OCI-M1 (cell line): ENCODE measurements around the gene ARL6IP6.
"Not testable (repeated sequence)": the region's sequence is repeated elsewhere in the genome, so short reads cannot be mapped to it uniquely, and the experiment has no call there.

Experiments used
- DNase-seq: peaks from one replicate; lab custom pipeline; 2025; lab: John Stamatoyannopoulos, UW

The ARL6IP6 gene

DNA sequence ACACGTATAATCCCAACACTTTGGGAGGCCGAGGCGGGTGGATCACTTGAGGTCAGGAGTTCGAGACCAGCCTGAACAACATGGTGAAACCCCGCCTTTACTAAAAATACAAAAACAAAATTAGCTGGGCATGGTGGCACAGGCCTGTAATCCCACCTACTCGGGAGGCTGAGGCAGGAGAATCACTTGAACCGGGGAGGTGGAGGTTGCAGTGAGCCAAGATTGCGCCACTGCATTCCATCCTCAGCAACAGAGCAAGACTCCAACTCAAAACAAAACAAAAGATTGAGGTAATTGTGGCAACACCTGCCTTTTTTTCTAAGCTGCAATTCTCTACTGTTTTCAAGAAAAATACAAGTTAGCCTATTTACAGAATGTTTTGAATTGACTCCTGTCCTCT, 4.2 kb downstream of the ARL6IP6 start:
- DNase-seq: not testable (repeated sequence)

DNA sequence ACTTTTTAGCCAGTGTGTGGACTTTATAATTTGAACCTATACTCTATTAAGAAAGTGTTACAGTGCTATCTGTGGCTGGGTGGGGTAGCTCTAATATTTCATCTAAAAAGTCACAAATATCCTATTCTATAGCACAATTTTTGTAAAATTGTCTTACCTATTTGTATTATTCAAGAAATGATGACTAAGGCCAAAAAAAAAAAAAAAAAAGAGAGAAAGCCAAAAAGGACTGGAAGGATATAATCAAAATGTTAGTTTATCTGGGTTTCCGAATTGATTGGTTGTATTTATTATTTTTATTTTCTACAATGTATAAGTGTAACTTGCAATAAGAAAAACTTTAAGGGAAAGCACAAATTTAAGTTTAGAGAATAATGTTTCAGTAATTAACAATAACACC, 5.5 kb downstream of the ARL6IP6 start:
- DNase-seq: no peak

GRCh38 chr2:152729844-152730243, 11.4 kb downstream of the ARL6IP6 start:
- peak; percentile 32 for DNase-seq

- DNase-seq: peak; percentile 22
Observed at GRCh38 chr2:152730591-152731333, 12.3 kb downstream of the ARL6IP6 start.

GRCh38 chr2:152737509-152737908, 19.1 kb downstream of the ARL6IP6 start:
- not testable (repeated sequence) for DNase-seq

GRCh38 chr2:152738438-152738837, 20.0 kb downstream of the ARL6IP6 start:
- DNase-seq: no peak

GRCh38 chr2:152739705-152740104, 21.3 kb downstream of the ARL6IP6 start:
- not testable (repeated sequence) for DNase-seq

DNA sequence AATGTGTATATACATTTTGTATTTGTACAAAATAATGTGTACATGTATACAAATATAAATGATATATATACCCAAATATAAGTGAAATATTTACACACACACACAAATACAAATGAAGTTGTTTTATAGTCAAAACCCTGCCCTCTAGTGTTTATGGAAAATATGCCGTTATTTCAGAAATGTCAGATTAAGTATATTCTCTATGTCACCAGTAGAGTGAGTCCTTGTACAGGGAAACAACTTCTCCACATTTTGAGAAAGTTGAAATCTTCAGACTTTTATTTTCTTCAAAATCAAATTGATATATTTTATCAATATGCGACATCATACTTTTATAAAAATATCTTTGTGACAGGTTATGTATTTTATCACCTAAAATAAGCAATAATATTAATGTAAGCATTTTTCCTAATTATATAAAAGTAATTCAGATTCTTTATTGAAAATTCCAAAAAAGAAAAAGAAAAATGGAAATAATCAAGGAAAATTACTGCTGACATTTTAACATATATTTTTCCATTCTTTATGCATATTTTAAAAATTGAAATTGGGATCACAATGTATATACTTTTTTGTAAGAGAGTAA, 22.4 kb downstream of the ARL6IP6 start:
- peak; percentile 82 for DNase-seq

DNA sequence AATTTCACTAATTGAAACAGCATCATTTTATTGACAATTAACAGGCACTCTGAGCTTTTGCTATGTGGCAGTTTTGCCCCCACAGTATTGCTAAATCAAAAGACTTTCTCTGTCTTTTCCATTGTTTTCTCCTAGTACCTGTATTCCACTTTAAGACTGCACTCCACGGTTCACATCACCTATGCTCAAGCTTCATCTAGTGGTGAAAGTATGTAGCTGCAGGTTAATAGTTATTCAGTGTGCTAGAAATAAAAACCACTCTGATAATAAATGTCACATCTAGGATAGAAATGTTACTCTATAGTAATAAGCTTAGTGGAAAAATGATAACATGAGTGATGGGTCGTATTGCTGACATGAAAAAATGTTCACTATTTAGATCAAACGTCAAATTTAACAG, 24.6 kb downstream of the ARL6IP6 start:
- no peak for DNase-seq

GRCh38 chr2:152747751-152748150, 29.3 kb downstream of the ARL6IP6 start:
- not testable (repeated sequence) for DNase-seq

GRCh38 chr2:152755029-152755428, 36.6 kb downstream of the ARL6IP6 start:
- DNase-seq: no peak

- no peak for DNase-seq
Observed at GRCh38 chr2:152759290-152760072, 41.1 kb downstream of the ARL6IP6 start.

- no peak for DNase-seq
Observed at GRCh38 chr2:152761214-152761613, 42.8 kb downstream of the ARL6IP6 start.

DNA sequence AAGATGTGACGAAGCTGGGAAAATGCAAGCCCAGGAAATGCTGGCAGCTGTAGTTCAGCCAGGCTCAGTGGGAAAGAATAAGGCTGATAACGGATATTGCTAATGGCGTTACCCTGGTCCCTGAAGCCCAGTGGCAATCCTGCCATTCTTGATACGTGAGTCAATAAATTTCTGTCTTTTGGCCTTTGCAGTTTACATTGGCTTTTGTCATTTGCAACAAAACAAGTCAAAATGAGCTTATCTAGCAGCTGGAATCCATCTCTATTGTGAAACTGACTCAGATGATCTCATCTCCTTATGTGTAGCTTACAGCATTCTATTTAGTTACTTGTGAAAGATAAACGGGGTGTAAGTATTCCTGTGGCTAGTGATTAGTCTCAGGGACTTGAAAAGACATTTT, 43.8 kb downstream of the ARL6IP6 start:
- DNase-seq: no peak

GRCh38 chr2:152763208-152763607, 44.8 kb downstream of the ARL6IP6 start:
- not testable (repeated sequence) for DNase-seq

DNA sequence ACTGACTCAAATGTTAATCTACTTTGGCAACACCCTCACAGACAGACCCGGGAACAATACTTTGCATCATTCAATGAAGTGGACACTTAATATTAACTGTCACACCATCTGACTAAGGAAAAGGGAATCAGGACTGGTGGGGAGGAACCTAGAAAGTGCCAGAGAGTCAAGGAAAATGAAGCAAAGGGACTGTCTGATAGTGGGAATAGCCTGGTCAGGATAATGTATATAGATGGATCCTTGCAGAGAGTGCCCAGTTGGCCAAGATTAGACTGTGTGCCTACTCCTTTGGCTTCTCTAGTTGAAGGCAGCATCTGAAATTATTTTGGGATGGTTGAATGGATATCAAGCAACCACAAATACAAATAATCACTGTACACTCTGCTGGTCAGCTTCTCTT, 45.2 kb downstream of the ARL6IP6 start:
- DNase-seq: no peak

GRCh38 chr2:152766928-152767327, 48.5 kb downstream of the ARL6IP6 start:
- no peak for DNase-seq

- no peak for DNase-seq
Observed at GRCh38 chr2:152781175-152781574, 62.8 kb downstream of the ARL6IP6 start.

- DNase-seq: no peak
Observed at GRCh38 chr2:152782171-152782570, 63.8 kb downstream of the ARL6IP6 start.

GRCh38 chr2:152790883-152791282, 72.5 kb downstream of the ARL6IP6 start:
- DNase-seq: no peak

DNA sequence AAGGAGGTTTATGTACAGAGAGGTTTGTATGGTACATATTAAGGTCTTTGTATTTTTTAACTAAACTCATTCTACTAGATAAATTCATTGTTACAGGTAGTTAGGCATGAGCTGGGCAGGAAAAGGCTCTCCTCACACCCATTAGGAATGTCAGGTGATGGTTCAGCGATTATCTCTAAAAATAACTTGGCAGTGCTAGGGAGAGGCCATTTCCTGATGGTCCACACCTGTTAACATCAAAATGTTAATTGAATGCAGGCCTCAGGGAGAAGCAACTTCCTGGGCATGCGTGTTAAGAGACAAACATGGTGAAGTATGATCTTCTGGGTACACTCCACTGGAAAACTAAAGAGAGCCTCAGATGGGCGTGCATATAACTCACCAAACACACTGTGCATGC, 73.6 kb downstream of the ARL6IP6 start:
- DNase-seq: no peak

DNA sequence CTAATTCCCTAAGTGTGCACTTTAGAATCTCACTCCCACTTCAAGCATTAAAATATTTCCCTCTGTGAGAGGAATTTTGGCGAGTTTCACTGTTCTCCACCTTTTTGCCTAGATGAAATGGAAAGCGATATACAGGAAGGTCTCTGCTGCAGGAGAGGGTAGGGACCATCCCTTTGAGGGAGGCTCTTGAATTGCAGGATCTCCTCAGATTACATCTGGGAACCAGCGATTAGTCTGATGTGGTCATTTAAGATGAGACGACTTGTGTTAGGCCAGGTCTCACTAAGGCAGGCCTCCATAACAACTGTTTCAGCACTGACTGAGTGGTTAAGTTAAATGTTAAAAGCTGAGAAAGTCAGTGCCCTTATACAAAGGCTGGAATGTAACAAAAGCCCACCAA, 74.6 kb downstream of the ARL6IP6 start:
- DNase-seq: no peak

GRCh38 chr2:152796941-152797340, 78.5 kb downstream of the ARL6IP6 start:
- no peak for DNase-seq
